ENCODE measurements around the gene DIDO1. TPM values are rescaled to one million over a fixed set of nuclear protein-coding genes. Genes with fewer than 3 reads are reported as not detected.

DIDO1 gene
- total RNA-seq, 1 donor: 46.3 TPM

DNA sequence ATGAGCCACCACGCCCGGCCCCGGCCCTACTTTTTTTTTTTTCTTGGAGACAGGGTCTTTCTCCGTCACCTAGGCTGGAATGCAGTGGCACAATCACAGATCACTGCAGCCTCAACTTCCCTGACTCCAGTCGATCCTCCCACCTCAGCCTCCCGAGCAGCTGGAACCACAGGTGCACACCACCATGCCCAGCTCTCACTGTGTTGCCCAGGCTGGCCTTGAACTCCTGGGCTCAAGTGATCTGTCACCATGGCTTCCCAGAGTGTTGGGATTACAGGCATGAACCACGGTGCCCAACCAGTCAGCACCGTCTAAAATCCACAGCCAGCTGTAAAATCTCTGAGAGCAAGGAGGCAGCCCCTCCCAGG lies 43.6 kb upstream of the DIDO1 start:
- TF ChIP-seq, protein P1, sequence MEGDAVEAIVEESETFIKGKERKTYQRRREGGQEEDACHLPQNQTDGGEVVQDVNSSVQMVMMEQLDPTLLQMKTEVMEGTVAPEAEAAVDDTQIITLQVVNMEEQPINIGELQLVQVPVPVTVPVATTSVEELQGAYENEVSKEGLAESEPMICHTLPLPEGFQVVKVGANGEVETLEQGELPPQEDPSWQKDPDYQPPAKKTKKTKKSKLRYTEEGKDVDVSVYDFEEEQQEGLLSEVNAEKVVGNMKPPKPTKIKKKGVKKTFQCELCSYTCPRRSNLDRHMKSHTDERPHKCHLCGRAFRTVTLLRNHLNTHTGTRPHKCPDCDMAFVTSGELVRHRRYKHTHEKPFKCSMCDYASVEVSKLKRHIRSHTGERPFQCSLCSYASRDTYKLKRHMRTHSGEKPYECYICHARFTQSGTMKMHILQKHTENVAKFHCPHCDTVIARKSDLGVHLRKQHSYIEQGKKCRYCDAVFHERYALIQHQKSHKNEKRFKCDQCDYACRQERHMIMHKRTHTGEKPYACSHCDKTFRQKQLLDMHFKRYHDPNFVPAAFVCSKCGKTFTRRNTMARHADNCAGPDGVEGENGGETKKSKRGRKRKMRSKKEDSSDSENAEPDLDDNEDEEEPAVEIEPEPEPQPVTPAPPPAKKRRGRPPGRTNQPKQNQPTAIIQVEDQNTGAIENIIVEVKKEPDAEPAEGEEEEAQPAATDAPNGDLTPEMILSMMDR (IDR thresholded peaks at IDR 0.05; ENCODE audit: extremely low read depth, low read depth, low read length): no peak
- Histone ChIP-seq H3K27me3 (ENCODE audit: insufficient read depth, low read length) (peaks cover 29% of the 10 kb centered on the region), H2AFZ (ENCODE audit: low read length) (no peak overlapping the region), H3K4me2 (ENCODE audit: insufficient read depth, low read length) (no peak overlapping the region), H3K27ac (ENCODE audit: low read depth, low read length) (no peak overlapping the region), H3K36me3 (ENCODE audit: insufficient read depth, low read length) (peaks cover 4% of the 10 kb centered on the region), H3K4me3 (ENCODE audit: insufficient read depth, low read length) (no peak overlapping the region), H3K9me3 (ENCODE audit: low read depth, low read length) (no peaks in the 10 kb centered on the region), H3K4me1 (ENCODE audit: insufficient read depth, low read length) (no peaks in the 10 kb centered on the region), H4K20me1 (ENCODE audit: insufficient read depth, low read length) (peaks cover 9% of the 10 kb centered on the region), H3K79me2 (ENCODE audit: insufficient read depth, low read length) (no peaks in the 10 kb centered on the region)
- DNase-seq (ENCODE audit: insufficient read length, low spot score, missing footprints): no peak

GRCh38 chr20:62969179-62969760 lies 43.0 kb upstream of the DIDO1 start:
- peaks cover 22% of the 10 kb centered on the region for H3K27me3 ChIP-seq (ENCODE audit: insufficient read depth, low read length)
- no peak overlapping the region for H2AFZ ChIP-seq (ENCODE audit: low read length)
- no peaks in the 10 kb centered on the region for H3K79me2 ChIP-seq (ENCODE audit: insufficient read depth, low read length)
- no peak overlapping the region for H3K27ac ChIP-seq (ENCODE audit: low read depth, low read length)
- TF ChIP-seq, protein P1 (IDR thresholded peaks at IDR 0.05; ENCODE audit: extremely low read depth, low read depth, low read length): no peak
- H3K4me3 ChIP-seq (ENCODE audit: insufficient read depth, low read length): no peak overlapping the region
- H3K36me3 ChIP-seq (ENCODE audit: insufficient read depth, low read length): peaks cover 11% of the 10 kb centered on the region
- peaks cover 12% of the 10 kb centered on the region for H4K20me1 ChIP-seq (ENCODE audit: insufficient read depth, low read length)
- no peak overlapping the region for H3K4me2 ChIP-seq (ENCODE audit: insufficient read depth, low read length)
- no peak for DNase-seq (ENCODE audit: insufficient read length, low spot score, missing footprints)
- no peaks in the 10 kb centered on the region for H3K4me1 ChIP-seq (ENCODE audit: insufficient read depth, low read length)
- H3K9me3 ChIP-seq (ENCODE audit: low read depth, low read length): no peaks in the 10 kb centered on the region

- Histone ChIP-seq H3K4me2 (ENCODE audit: insufficient read depth, low read length) (no peak overlapping the region), H4K20me1 (ENCODE audit: insufficient read depth, low read length) (peaks cover 14% of the 10 kb centered on the region), H3K27ac (ENCODE audit: low read depth, low read length) (no peak overlapping the region), H3K27me3 (ENCODE audit: insufficient read depth, low read length) (peaks cover 17% of the 10 kb centered on the region), H3K4me1 (ENCODE audit: insufficient read depth, low read length) (no peaks in the 10 kb centered on the region), H3K79me2 (ENCODE audit: insufficient read depth, low read length) (no peaks in the 10 kb centered on the region), H3K36me3 (ENCODE audit: insufficient read depth, low read length) (peaks cover 16% of the 10 kb centered on the region), H3K4me3 (ENCODE audit: insufficient read depth, low read length) (no peak overlapping the region), H3K9me3 (ENCODE audit: low read depth, low read length) (no peaks in the 10 kb centered on the region), H2AFZ (ENCODE audit: low read length) (no peak overlapping the region)
- TF ChIP-seq, protein P1 (IDR thresholded peaks at IDR 0.05; ENCODE audit: extremely low read depth, low read depth, low read length): no peak
- no peak for DNase-seq (ENCODE audit: insufficient read length, low spot score, missing footprints)
Measured at GRCh38 chr20:62968378-62969178, 42.3 kb upstream of the DIDO1 start.

- H3K79me2 ChIP-seq (ENCODE audit: insufficient read depth, low read length): no peaks in the 10 kb centered on the region
- H3K4me2 ChIP-seq (ENCODE audit: insufficient read depth, low read length): no peak overlapping the region
- TF ChIP-seq, protein P1 (IDR thresholded peaks at IDR 0.05; ENCODE audit: extremely low read depth, low read depth, low read length): no peak
- DNase-seq (ENCODE audit: insufficient read length, low spot score, missing footprints): no peak
- no peak overlapping the region for H3K27ac ChIP-seq (ENCODE audit: low read depth, low read length)
- peaks cover 10% of the 10 kb centered on the region for H3K27me3 ChIP-seq (ENCODE audit: insufficient read depth, low read length)
- H3K36me3 ChIP-seq (ENCODE audit: insufficient read depth, low read length): peaks cover 16% of the 10 kb centered on the region
- no peak overlapping the region for H2AFZ ChIP-seq (ENCODE audit: low read length)
- H3K4me3 ChIP-seq (ENCODE audit: insufficient read depth, low read length): no peak overlapping the region
- no peaks in the 10 kb centered on the region for H3K9me3 ChIP-seq (ENCODE audit: low read depth, low read length)
- H4K20me1 ChIP-seq (ENCODE audit: insufficient read depth, low read length): peaks cover 14% of the 10 kb centered on the region
- no peaks in the 10 kb centered on the region for H3K4me1 ChIP-seq (ENCODE audit: insufficient read depth, low read length)
Measured at GRCh38 chr20:62967628-62968351, 41.5 kb upstream of the DIDO1 start.
